OCI-LY1 (cell line): ENCODE data around the gene LDAH.

Source experiments
- H2AFZ ChIP-seq: fragments of 200-600 bp; sonication (generic), shearing (Covaris generic); 2 replicates; pipeline ENCODE4 v1.6.0; 2014; ENCODE audit warnings: antibody characterized with exemption, mild to moderate bottlenecking, low read length
- H3F3A ChIP-seq: fragments of 200-600 bp; sonication (generic), shearing (Covaris generic); 2 replicates; pipeline ENCODE4 v1.6.0; 2014; ENCODE audit warnings: mild to moderate bottlenecking, antibody characterized with exemption, low read length, moderate library complexity; ENCODE audit not compliant: insufficient read depth
- H3K27ac ChIP-seq: fragments of 200-600 bp; sonication (generic); 2 replicates; pipeline ENCODE4 v1.5.1; 2014; ENCODE audit warnings: low read length, mixed run types, mild to moderate bottlenecking, low read depth; ENCODE audit not compliant: poor library complexity, severe bottlenecking
- H3K27me3 ChIP-seq: fragments of 200-600 bp; sonication (generic); 2 replicates; pipeline ENCODE4 v1.6.0; 2014; ENCODE audit warnings: antibody characterized with exemption, mild to moderate bottlenecking, low read length, moderate library complexity; ENCODE audit not compliant: insufficient read depth
- H3K36me3 ChIP-seq: fragments of 200-600 bp; sonication (generic); 2 replicates; pipeline ENCODE4 v1.6.1; 2014; ENCODE audit warnings: mild to moderate bottlenecking, antibody characterized with exemption, low read length, moderate library complexity, mixed read lengths; ENCODE audit not compliant: insufficient read depth
- H3K4me1 ChIP-seq: fragments of 200-600 bp; sonication (generic); 2 replicates; pipeline ENCODE4 v1.5.1; 2014; ENCODE audit warnings: mild to moderate bottlenecking, low read length, moderate library complexity; ENCODE audit not compliant: insufficient read depth, severe bottlenecking
- H3K4me2 ChIP-seq: fragments of 200-600 bp; sonication (generic), shearing (Covaris generic); 2 replicates; pipeline ENCODE4 v1.6.1; 2014; ENCODE audit warnings: low read length
- H3K4me3 ChIP-seq: fragments of 200-600 bp; sonication (generic); 2 replicates; pipeline ENCODE4 v1.5.1; 2014; ENCODE audit warnings: low read length, low read depth, mild to moderate bottlenecking, mixed read lengths; ENCODE audit not compliant: poor library complexity, severe bottlenecking
- H3K79me2 ChIP-seq: fragments of 200-600 bp; shearing (Covaris generic); 2 replicates; pipeline ENCODE4 v1.6.1; 2016; ENCODE audit warnings: mixed run types, low read length, mixed read lengths; ENCODE audit not compliant: insufficient read depth
- H3K9ac ChIP-seq: fragments of 200-600 bp; sonication (generic), shearing (Covaris generic); 2 replicates; pipeline ENCODE4 v1.6.1; 2014; ENCODE audit warnings: mild to moderate bottlenecking, low read length, mixed read lengths
- H3K9me2 ChIP-seq: fragments of 200-600 bp; sonication (generic), shearing (Covaris generic); 2 replicates; pipeline ENCODE4 v1.6.1; 2014; ENCODE audit warnings: low read depth, mild to moderate bottlenecking, low read length, mixed read lengths
- H3K9me3 ChIP-seq: fragments of 200-600 bp; shearing (Covaris generic); 2 replicates; pipeline ENCODE4 v1.6.1; 2014; ENCODE audit warnings: low read length, mixed read lengths
- H4K20me1 ChIP-seq: fragments of 200-600 bp; sonication (generic), shearing (Covaris generic); 2 replicates; pipeline ENCODE4 v1.6.0; 2016; ENCODE audit warnings: mild to moderate bottlenecking, low read length; ENCODE audit not compliant: insufficient read depth
- CTCF ChIP-seq: fragments of 200-600 bp; sonication (generic), shearing (Covaris generic); IDR thresholded peaks from 2 replicates; pipeline ENCODE4 v1.5.1; 2017; ENCODE audit warnings: mild to moderate bottlenecking, antibody characterized with exemption, low read length, moderate library complexity, mixed read lengths
- EZH2 ChIP-seq: fragments of 200-600 bp; sonication (generic), shearing (Covaris generic); IDR thresholded peaks from 2 replicates; pipeline ENCODE4 v1.8.0; 2017; ENCODE audit warnings: borderline replicate concordance, mixed run types, mild to moderate bottlenecking, antibody characterized with exemption, low read length, moderate library complexity, mixed read lengths

LDAH gene

GRCh38 chr2:20647211-20647610, 175.7 kb downstream of the LDAH start:
- Histone ChIP-seq H3K27ac (no peak overlapping the region), H3K4me3 (no peak overlapping the region), H3K79me2 (no peaks in the 10 kb centered on the region), H3K4me1 (peaks cover 17% of the 10 kb centered on the region), H3K27me3 (no peaks in the 10 kb centered on the region), H3K36me3 (no peaks in the 10 kb centered on the region; the same call in 1 of the 2 replicates), H3K9me3 (no peaks in the 10 kb centered on the region), H3F3A (no peaks in the 10 kb centered on the region), H3K9ac (no peak overlapping the region), H4K20me1 (no peaks in the 10 kb centered on the region), H2AFZ (no peak overlapping the region), H3K9me2 (no peaks in the 10 kb centered on the region), H3K4me2 (no peak overlapping the region)
- TF ChIP-seq CTCF, result no peak
- no peak for TF ChIP-seq EZH2

- no peaks in the 10 kb centered on the region for H3K9me2 ChIP-seq
- H3K27ac ChIP-seq, result no peak overlapping the region
- H3K4me1 ChIP-seq, result peaks cover 13% of the 10 kb centered on the region
- no peak overlapping the region for H2AFZ ChIP-seq
- no peaks in the 10 kb centered on the region for H3K79me2 ChIP-seq
- no peak overlapping the region for H3K9ac ChIP-seq
- H3K4me3 ChIP-seq, result no peak overlapping the region
- H3K4me2 ChIP-seq, result no peak overlapping the region
- TF ChIP-seq CTCF (no peak), EZH2 (no peak)
- H3F3A ChIP-seq, result no peaks in the 10 kb centered on the region
- no peaks in the 10 kb centered on the region for H4K20me1 ChIP-seq
- no peaks in the 10 kb centered on the region for H3K9me3 ChIP-seq
- no peaks in the 10 kb centered on the region for H3K27me3 ChIP-seq
- H3K36me3 ChIP-seq, result no peaks in the 10 kb centered on the region; the same call in 1 of the 2 replicates
These were observed 176.5 kb downstream of the LDAH start for GRCh38 chr2:20646446-20646845.

- H3K4me2 ChIP-seq, result no peak overlapping the region
- no peaks in the 10 kb centered on the region; the same call in 1 of the 2 replicates for H3K36me3 ChIP-seq
- no peaks in the 10 kb centered on the region for H4K20me1 ChIP-seq
- no peaks in the 10 kb centered on the region for H3K9me2 ChIP-seq
- H3K9ac ChIP-seq, result no peak overlapping the region
- no peak overlapping the region for H3K4me3 ChIP-seq
- no peaks in the 10 kb centered on the region for H3F3A ChIP-seq
- no peaks in the 10 kb centered on the region for H3K79me2 ChIP-seq
- H3K9me3 ChIP-seq, result no peaks in the 10 kb centered on the region
- no peak overlapping the region for H2AFZ ChIP-seq
- H3K27me3 ChIP-seq, result no peaks in the 10 kb centered on the region
- H3K27ac ChIP-seq, result no peak overlapping the region
- H3K4me1 ChIP-seq, result peaks cover 10% of the 10 kb centered on the region
- TF ChIP-seq CTCF, result no peak
- no peak for TF ChIP-seq EZH2
These were observed 177.1 kb downstream of the LDAH start for GRCh38 chr2:20645761-20646160.
